Measurements from ENCODE around the gene ABCF2. TPM values are rescaled to one million over a fixed set of nuclear protein-coding genes. Genes with fewer than 3 reads are reported as not detected.

Gene ABCF2
- total RNA-seq, 1 experiment from 2014 or later, result 55.5 TPM

GRCh38 chr7:151238924-151239836, 12.2 kb upstream of the ABCF2 start:
- no peak for TF ChIP-seq EZH2phosphoT487 (IDR thresholded peaks at IDR 0.05; ENCODE audit: borderline replicate concordance, low read length)
- TF ChIP-seq CTCF (conservative IDR thresholded peaks at IDR 0.05; ENCODE audit: low read depth, low read length), result no peak
- TF ChIP-seq EZH2 (IDR thresholded peaks at IDR 0.05; ENCODE audit: low read length, unreplicated experiment), result no peak
- H3K36me3 ChIP-seq (ENCODE audit: low read depth, low read length), result peaks cover 16% of the 10 kb centered on the region
- H3K4me1 ChIP-seq (ENCODE audit: insufficient read depth, low read length), result peaks cover 2% of the 10 kb centered on the region; the same call in 1 of the 2 replicates
- no peak overlapping the region for H3K9ac ChIP-seq (ENCODE audit: low read length)
- no peak for ATAC-seq
- ChIA-PET POLR2A (ENCODE audit: unreplicated experiment) (no interaction called here), CTCF (no interaction called here)
- H2AFZ ChIP-seq (ENCODE audit: low read length), result no peak overlapping the region
- no peaks in the 10 kb centered on the region for H4K20me1 ChIP-seq (ENCODE audit: low read length)
- no peaks in the 10 kb centered on the region for H3K9me2 ChIP-seq (replicated peaks; ENCODE audit: low read length)
- intact Hi-C loops (cut with micrococcal nuclease), result no loop called here
- no peaks in the 10 kb centered on the region for H3F3A ChIP-seq (ENCODE audit: low read length, unreplicated experiment)
- H3K27me3 ChIP-seq (ENCODE audit: low read length), result no peaks in the 10 kb centered on the region
- no TSS peak for BruUV-seq (replicated peaks)
- H3K9me3 ChIP-seq (ENCODE audit: low read length), result no peaks in the 10 kb centered on the region
- H3K79me2 ChIP-seq (ENCODE audit: low read length), result peaks cover 29% of the 10 kb centered on the region
- H3K4me2 ChIP-seq (ENCODE audit: low read length), result no peak overlapping the region
- no peak for DNase-seq
- H3K27ac ChIP-seq (ENCODE audit: low read length), result no peak overlapping the region
- no peak overlapping the region for H3K4me3 ChIP-seq (ENCODE audit: low read length)

GRCh38 chr7:151238190-151238810, 11.3 kb upstream of the ABCF2 start:
- H3K4me1 ChIP-seq (ENCODE audit: insufficient read depth, low read length), result peaks cover 11% of the 10 kb centered on the region; the same call in 1 of the 2 replicates
- no peaks in the 10 kb centered on the region for H3K9me3 ChIP-seq (ENCODE audit: low read length)
- H3K9me2 ChIP-seq (replicated peaks; ENCODE audit: low read length), result no peaks in the 10 kb centered on the region
- POLR2A ChIA-PET (ENCODE audit: unreplicated experiment), result no interaction called here
- H3K36me3 ChIP-seq (ENCODE audit: low read depth, low read length), result peaks cover 16% of the 10 kb centered on the region
- no peaks in the 10 kb centered on the region for H3K27me3 ChIP-seq (ENCODE audit: low read length)
- no TSS peak for BruUV-seq (replicated peaks)
- no peaks in the 10 kb centered on the region for H4K20me1 ChIP-seq (ENCODE audit: low read length)
- no peak overlapping the region for H3K9ac ChIP-seq (ENCODE audit: low read length)
- no peak overlapping the region for H3K4me2 ChIP-seq (ENCODE audit: low read length)
- CTCF ChIA-PET, result no interaction called here
- DNase-seq (no peak), ATAC-seq (no peak)
- no peak overlapping the region for H3K4me3 ChIP-seq (ENCODE audit: low read length)
- intact Hi-C loops (cut with micrococcal nuclease), result no loop called here
- no peak overlapping the region for H3K27ac ChIP-seq (ENCODE audit: low read length)
- no peaks in the 10 kb centered on the region for H3F3A ChIP-seq (ENCODE audit: low read length, unreplicated experiment)
- H2AFZ ChIP-seq (ENCODE audit: low read length), result no peak overlapping the region
- H3K79me2 ChIP-seq (ENCODE audit: low read length), result peaks cover 37% of the 10 kb centered on the region
- TF ChIP-seq EZH2phosphoT487 (IDR thresholded peaks at IDR 0.05; ENCODE audit: borderline replicate concordance, low read length) (no peak), EZH2 (IDR thresholded peaks at IDR 0.05; ENCODE audit: low read length, unreplicated experiment) (no peak), CTCF (conservative IDR thresholded peaks at IDR 0.05; ENCODE audit: low read depth, low read length) (no peak)

All from PC-3 (cell line).